ENCODE measurements around the gene NTRK2.
"Not testable (repeated sequence)": the region's sequence is repeated elsewhere in the genome, so short reads cannot be mapped to it uniquely, and the experiment has no call there.

NTRK2 gene

DNA sequence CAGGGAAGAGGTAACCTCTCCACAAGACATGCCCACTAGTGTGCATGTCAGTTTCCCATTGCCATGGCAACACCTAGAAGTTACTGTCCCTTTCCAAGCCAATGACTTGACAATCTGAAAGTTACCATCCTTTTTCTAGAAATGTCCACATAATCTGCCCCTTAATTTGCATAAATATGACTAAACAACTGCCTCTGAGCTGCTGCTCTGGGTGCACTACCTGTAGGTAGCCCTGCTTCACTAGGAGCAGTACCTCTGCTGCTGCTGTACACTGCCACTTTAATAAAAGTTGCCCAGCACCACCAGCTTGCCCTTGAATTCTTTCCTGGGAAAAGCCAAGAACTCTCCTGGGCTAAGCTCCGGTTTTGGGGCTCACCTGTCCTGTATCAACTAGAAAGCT, 392.4 kb downstream of the NTRK2 start:
- no peak for DNase-seq (ENCODE audit: extremely low read depth, low read depth)
- TF ChIP-seq, protein P1, sequence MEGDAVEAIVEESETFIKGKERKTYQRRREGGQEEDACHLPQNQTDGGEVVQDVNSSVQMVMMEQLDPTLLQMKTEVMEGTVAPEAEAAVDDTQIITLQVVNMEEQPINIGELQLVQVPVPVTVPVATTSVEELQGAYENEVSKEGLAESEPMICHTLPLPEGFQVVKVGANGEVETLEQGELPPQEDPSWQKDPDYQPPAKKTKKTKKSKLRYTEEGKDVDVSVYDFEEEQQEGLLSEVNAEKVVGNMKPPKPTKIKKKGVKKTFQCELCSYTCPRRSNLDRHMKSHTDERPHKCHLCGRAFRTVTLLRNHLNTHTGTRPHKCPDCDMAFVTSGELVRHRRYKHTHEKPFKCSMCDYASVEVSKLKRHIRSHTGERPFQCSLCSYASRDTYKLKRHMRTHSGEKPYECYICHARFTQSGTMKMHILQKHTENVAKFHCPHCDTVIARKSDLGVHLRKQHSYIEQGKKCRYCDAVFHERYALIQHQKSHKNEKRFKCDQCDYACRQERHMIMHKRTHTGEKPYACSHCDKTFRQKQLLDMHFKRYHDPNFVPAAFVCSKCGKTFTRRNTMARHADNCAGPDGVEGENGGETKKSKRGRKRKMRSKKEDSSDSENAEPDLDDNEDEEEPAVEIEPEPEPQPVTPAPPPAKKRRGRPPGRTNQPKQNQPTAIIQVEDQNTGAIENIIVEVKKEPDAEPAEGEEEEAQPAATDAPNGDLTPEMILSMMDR (IDR thresholded peaks at IDR 0.05; ENCODE audit: low read depth, low read length) = no peak

DNA sequence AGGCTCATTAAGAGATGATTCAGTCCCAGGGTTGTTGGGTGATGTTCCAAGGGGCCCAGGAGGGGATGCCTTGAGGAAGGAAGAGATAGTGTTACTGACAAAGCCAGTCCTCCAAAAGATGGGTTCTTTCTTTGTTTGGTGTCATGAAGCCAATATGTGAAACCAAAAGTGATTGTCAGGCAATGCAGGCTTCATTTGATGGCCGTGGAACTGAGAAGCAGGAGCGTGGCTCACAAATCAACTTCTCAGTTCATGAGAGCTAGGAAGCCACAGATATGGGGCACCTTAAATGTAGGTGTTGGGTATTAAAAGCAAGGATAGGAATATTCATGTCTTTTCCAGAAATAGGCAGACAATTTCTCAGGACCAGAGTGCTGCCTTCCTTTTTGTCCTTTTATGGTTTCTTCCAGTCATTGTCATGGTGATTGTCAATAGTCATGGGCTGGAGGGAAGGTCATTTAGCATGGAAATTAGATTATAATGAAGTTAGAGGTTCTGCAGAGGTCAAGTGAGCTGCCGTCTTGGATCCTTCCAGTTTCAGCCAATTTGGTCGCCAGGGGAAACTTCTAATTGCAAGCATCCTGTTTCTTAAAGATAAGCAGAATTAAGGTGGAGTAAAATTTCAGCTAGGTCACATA, 393.0 kb downstream of the NTRK2 start:
- DNase-seq (ENCODE audit: extremely low read depth, low read depth) = no peak
- TF ChIP-seq, protein P1 (IDR thresholded peaks at IDR 0.05; ENCODE audit: low read depth, low read length) = no peak

DNA sequence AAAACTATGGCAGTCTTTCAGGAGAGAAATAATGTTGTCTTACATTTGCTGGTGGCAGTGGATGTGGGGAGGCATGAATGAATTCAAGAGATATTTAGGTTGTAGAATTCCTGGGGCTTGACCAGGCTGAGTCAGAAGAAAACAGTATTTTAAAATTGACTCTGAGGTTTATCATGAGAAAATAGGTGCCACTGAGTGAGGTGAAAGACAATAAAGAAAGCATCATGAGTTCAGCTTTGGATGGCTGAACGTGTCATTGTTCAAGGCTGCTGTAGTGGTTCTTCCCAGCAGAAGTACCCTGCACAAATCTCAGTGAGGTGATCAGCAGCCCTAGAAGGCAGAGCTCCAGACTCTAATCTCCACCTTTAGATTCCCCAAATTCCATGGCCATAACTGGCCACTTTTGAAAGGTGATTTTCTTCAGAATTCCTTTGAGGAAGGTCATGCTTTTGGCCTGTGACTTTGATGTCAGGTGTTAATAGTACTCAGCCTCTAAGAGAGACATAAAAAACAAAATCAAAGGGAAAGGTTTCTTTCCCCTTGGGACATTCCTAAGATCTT, 395.4 kb downstream of the NTRK2 start:
- no peak for DNase-seq (ENCODE audit: extremely low read depth, low read depth)
- TF ChIP-seq, protein P1 (IDR thresholded peaks at IDR 0.05; ENCODE audit: low read depth, low read length) = no peak

DNA sequence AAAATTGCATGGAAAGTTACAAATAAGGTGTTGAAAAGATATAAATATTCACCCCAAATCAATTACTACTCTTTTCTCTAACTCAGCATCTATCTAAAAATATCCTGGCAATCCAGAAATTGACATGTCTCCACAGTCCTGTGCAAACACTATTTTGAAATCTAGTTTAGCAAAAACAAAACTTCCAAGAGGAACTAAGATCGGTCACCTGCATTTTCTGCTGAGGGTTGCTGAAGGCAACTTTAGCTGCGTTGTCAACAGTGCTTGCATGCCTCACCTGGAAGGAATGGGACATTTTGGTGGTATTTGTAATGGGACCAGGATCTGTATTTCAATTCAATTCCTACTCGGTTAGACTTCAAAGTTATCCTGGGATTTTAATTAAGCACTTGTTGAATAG, 398.3 kb downstream of the NTRK2 start:
- no peak for DNase-seq (ENCODE audit: extremely low read depth, low read depth)
- TF ChIP-seq, protein P1 (IDR thresholded peaks at IDR 0.05; ENCODE audit: low read depth, low read length) = no peak

DNA sequence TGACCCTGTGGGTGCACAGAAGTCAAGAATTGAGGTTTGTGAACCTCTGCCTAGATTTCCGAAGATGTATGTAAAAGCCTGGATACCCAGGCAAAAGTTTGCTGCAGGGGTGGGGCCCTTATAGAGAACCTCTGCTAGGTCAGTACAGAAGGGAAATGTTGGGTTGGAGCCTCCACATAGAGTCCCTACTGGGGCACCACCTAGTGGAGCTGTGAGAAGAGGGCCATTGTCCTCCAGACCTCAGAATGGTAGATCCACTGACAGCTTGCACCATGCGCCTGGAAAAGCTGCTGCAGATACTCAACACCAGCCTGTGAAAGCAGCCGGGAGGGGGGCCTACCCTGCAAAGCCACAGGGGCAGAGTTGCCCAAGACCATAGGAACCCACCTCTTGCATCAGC, 399.9 kb downstream of the NTRK2 start:
- DNase-seq (ENCODE audit: extremely low read depth, low read depth) = not testable (repeated sequence)
